Measurements from ENCODE around the gene TP53AIP1.
A peak's percentile ranks its signal among the peaks of the same experiment; 100 is the strongest.

TP53AIP1 gene

GRCh38 chr11:128905345-128906184 is 37.1 kb downstream of the TP53AIP1 start:
- DNase-seq (ENCODE audit: low read depth): peak; percentile 66

- DNase-seq (ENCODE audit: low read depth): peak; percentile 30
Measured at GRCh38 chr11:128904656-128905344, 37.9 kb downstream of the TP53AIP1 start.

- no peak for DNase-seq (ENCODE audit: low read depth)
Measured at GRCh38 chr11:128904303-128904655, 38.4 kb downstream of the TP53AIP1 start.

GRCh38 chr11:128903248-128904061 is 39.2 kb downstream of the TP53AIP1 start:
- no peak for DNase-seq (ENCODE audit: low read depth)

GRCh38 chr11:128902515-128903066 is 40.1 kb downstream of the TP53AIP1 start:
- no peak for DNase-seq (ENCODE audit: low read depth)

GRCh38 chr11:128901653-128902514 is 40.8 kb downstream of the TP53AIP1 start:
- no peak for DNase-seq (ENCODE audit: low read depth)

GRCh38 chr11:128900468-128900867 is 42.2 kb downstream of the TP53AIP1 start:
- DNase-seq (ENCODE audit: low read depth): no peak

GRCh38 chr11:128898580-128899344 is 43.9 kb downstream of the TP53AIP1 start:
- DNase-seq (ENCODE audit: low read depth): no peak

- DNase-seq (ENCODE audit: low read depth): no peak
Measured at GRCh38 chr11:128897826-128898225, 44.8 kb downstream of the TP53AIP1 start.

- DNase-seq (ENCODE audit: low read depth): no peak
Measured at GRCh38 chr11:128896356-128896755, 46.3 kb downstream of the TP53AIP1 start.

- no peak for DNase-seq (ENCODE audit: low read depth)
Measured at GRCh38 chr11:128895526-128895925, 47.1 kb downstream of the TP53AIP1 start.

GRCh38 chr11:128894685-128895084 is 48.0 kb downstream of the TP53AIP1 start:
- DNase-seq (ENCODE audit: low read depth): peak; percentile 33

- no peak for DNase-seq (ENCODE audit: low read depth)
Measured at GRCh38 chr11:128894286-128894681, 48.4 kb downstream of the TP53AIP1 start.

GRCh38 chr11:128893578-128894285 is 48.9 kb downstream of the TP53AIP1 start:
- DNase-seq (ENCODE audit: low read depth): no peak

- no peak for DNase-seq (ENCODE audit: low read depth)
Measured at GRCh38 chr11:128892866-128893565, 49.7 kb downstream of the TP53AIP1 start.

GRCh38 chr11:128891913-128892398 is 50.7 kb downstream of the TP53AIP1 start:
- DNase-seq (ENCODE audit: low read depth): peak; percentile 72

GRCh38 chr11:128890543-128891368 is 51.9 kb downstream of the TP53AIP1 start, which contains the start of gene KCNJ5:
Gene KCNJ5, plus strand, starts transcription at chr11:128891356. Its CDS starts 19,918 bp downstream, at chr11:128911274.
- no peak for DNase-seq (ENCODE audit: low read depth)

- DNase-seq (ENCODE audit: low read depth): no peak
Measured at GRCh38 chr11:128890216-128890542, 52.5 kb downstream of the TP53AIP1 start.
